GM12878 (cell line): ENCODE data around the gene ZNF394. TPM values are rescaled to one million over a fixed set of nuclear protein-coding genes. Genes with fewer than 3 reads are reported as not detected.

Source experiments
- ATAC-seq: fragments of 200-7000 bp; cut with Tn5 transposase; 3 replicates; pipeline ENCODE4 v1.9.1; 2020; ENCODE audit warnings: mild to moderate bottlenecking, moderate library complexity
- BruUV-seq: library from RNA; stranded (reverse); fragments of 400-500 nt; replicated peaks from 2 replicates; lab custom pipeline; 2021; lab: Mats Ljungman, UMichigan
- CTCF ChIA-PET: fragments of 300-600 bp; sonication (Branson Sonifier 250); formaldehyde crosslinking; extraction: SDS; loops from one replicate; lab custom pipeline; 2021; ENCODE audit warnings: inconsistent platforms; lab: Yijun Ruan, JAX
- POLR2A ChIA-PET: fragments of 350-600 bp; formaldehyde crosslinking; extraction: SDS; loops from one replicate; lab custom pipeline; 2021; ENCODE audit warnings: inconsistent platforms; lab: Charles Lee
- RAD21 ChIA-PET: fragments of 300-600 bp; sonication (Branson Sonifier 250); formaldehyde crosslinking; loops from one replicate; lab custom pipeline; 2023; ENCODE audit warnings: antibody characterized with exemption; ENCODE audit not compliant: unreplicated experiment; lab: Charles Lee
- SMC1A ChIA-PET: fragments of 300-600 bp; sonication (Branson Sonifier 250); formaldehyde crosslinking; loops from one replicate; lab custom pipeline; 2023; ENCODE audit not compliant: unreplicated experiment, uncharacterized antibody; lab: Charles Lee
- DNase-seq: peaks from one replicate; pipeline ENCODE4 v3.0.0-alpha.2; 2011; ENCODE audit warnings: low read depth, low spot score
- FAIRE-seq: peaks from 3 replicates; lab custom pipeline; 2011; peaks lifted over from hg19 to GRCh38; lab: Jason Lieb, UNC
- H2AFZ ChIP-seq: 2 replicates; pipeline ENCODE4 v1.6.0; 2011; ENCODE audit warnings: low read depth, low read length, control low read depth; ENCODE audit not compliant: control insufficient read depth
- H3K27ac ChIP-seq: 2 replicates; pipeline ENCODE4 v1.5.1; 2011; ENCODE audit warnings: control low read depth; ENCODE audit not compliant: control insufficient read depth, insufficient read depth
- H3K27me3 ChIP-seq, 2 experiments: replicated peaks in 1 of 2; 2 replicates each; pipeline versions ENCODE4 v1.6.0 to v1.6.1; 2011; ENCODE audit warnings: low read length in 1 of 2; ENCODE audit not compliant: control insufficient read depth in 2 of 2, insufficient read depth in 2 of 2
- H3K36me3 ChIP-seq, 2 experiments: 2 replicates each; pipeline ENCODE4 v1.5.1; 2011; ENCODE audit warnings: low read length in 1 of 2; ENCODE audit not compliant: control insufficient read depth in 2 of 2, insufficient read depth in 2 of 2
- H3K4me1 ChIP-seq: 2 replicates; pipeline ENCODE4 v1.6.1; 2011; ENCODE audit warnings: mild to moderate bottlenecking, low read length, moderate library complexity, mixed read lengths; ENCODE audit not compliant: control insufficient read depth, insufficient read depth
- H3K4me2 ChIP-seq: 2 replicates; pipeline ENCODE4 v1.6.0; 2011; ENCODE audit warnings: control low read depth; ENCODE audit not compliant: control insufficient read depth, insufficient read depth
- H3K4me3 ChIP-seq: fragments of 200-600 bp; sonication (generic); 2 replicates; pipeline ENCODE4 v1.5.1; 2016
- H3K79me2 ChIP-seq: 2 replicates; pipeline ENCODE4 v1.6.0; 2011; ENCODE audit warnings: low read length; ENCODE audit not compliant: control insufficient read depth, insufficient read depth
- H3K9ac ChIP-seq: 2 replicates; pipeline ENCODE4 v1.8.0; 2011; ENCODE audit warnings: low read length, control low read depth, mixed read lengths; ENCODE audit not compliant: control insufficient read depth, insufficient read depth
- H3K9me3 ChIP-seq: replicated peaks from 3 replicates; pipeline ENCODE4 v1.5.1; 2011; ENCODE audit warnings: mild to moderate bottlenecking, low read length; ENCODE audit not compliant: control insufficient read depth, insufficient read depth
- H4K20me1 ChIP-seq: 2 replicates; pipeline ENCODE4 v1.6.0; 2011; ENCODE audit not compliant: control insufficient read depth, insufficient read depth
- BCL3 ChIP-seq: IDR thresholded peaks from 2 replicates; pipeline ENCODE4 v1.6.1; 2011; ENCODE audit warnings: borderline replicate concordance, low read depth, mild to moderate bottlenecking, moderate library complexity, low read length; ENCODE audit not compliant: insufficient read depth, poor library complexity, severe bottlenecking
- BHLHE40 ChIP-seq, 2 experiments: fragments of 450-650 bp in 1 of 2; IDR thresholded peaks; 2 replicates each; pipeline ENCODE4 v1.6.1; 2011 to 2017; ENCODE audit warnings: low read depth in 2 of 2, borderline replicate concordance in 1 of 2, improper control_type of control experiment in 1 of 2, low read length in 1 of 2, mild to moderate bottlenecking in 1 of 2
- BMI1 ChIP-seq: fragments of 450-650 bp; IDR thresholded peaks from 2 replicates; pipeline ENCODE4 v1.6.1; 2016; ENCODE audit warnings: mild to moderate bottlenecking, moderate library complexity, borderline replicate concordance
- HDAC2 ChIP-seq: fragments of 200-600 bp; sonication (generic); IDR thresholded peaks from 2 replicates; pipeline ENCODE4 v1.6.1; 2017
- HSF1 ChIP-seq: fragments of 150-350 bp; IDR thresholded peaks from 2 replicates; pipeline ENCODE4 v1.6.1; 2014; ENCODE audit warnings: mild to moderate bottlenecking, low read depth, low read length
- NRF1 ChIP-seq: conservative IDR thresholded peaks from 2 replicates; pipeline ENCODE4 v1.6.1; 2011; ENCODE audit warnings: mild to moderate bottlenecking, low read depth, low read length, improper control_type of control experiment
- POLR2AphosphoS2 ChIP-seq: IDR thresholded peaks from 2 replicates; pipeline ENCODE4 v1.6.1; 2011; ENCODE audit warnings: low read depth, mild to moderate bottlenecking, low read length, improper control_type of control experiment, moderate library complexity
- SMAD5 ChIP-seq: IDR thresholded peaks from 2 replicates; pipeline ENCODE4 v1.6.1; 2016; ENCODE audit warnings: antibody characterized with exemption, low read depth
- STAT1 ChIP-seq: fragments of 450-650 bp; conservative IDR thresholded peaks from 2 replicates; pipeline ENCODE4 v1.6.1; 2014; ENCODE audit warnings: antibody characterized with exemption, mild to moderate bottlenecking
- ZBTB4 ChIP-seq: fragments of 450-650 bp; formaldehyde crosslinking; IDR thresholded peaks from 2 replicates; pipeline ENCODE4 v1.4.0; 2022; ENCODE audit warnings: mild to moderate bottlenecking, moderate library complexity
- ZNF217 ChIP-seq: fragments of 450-650 bp; IDR thresholded peaks from 2 replicates; pipeline ENCODE4 v1.6.1; 2017; ENCODE audit warnings: antibody characterized with exemption, mild to moderate bottlenecking
- WGBS: methylation state at CpG from one replicate; pipeline ENCODE4 v1.1.6; 2016; ENCODE audit warnings: low lambda C conversion rate; ENCODE audit not compliant: insufficient replicate concordance, insufficient coverage; ENCODE audit errors: missing lambda C conversion rate; 5-methylcytosine and 5-hydroxymethylcytosine counted together
- in situ Hi-C: fragments of 300-500 bp; cut with MboI; formaldehyde crosslinking; loops from 9 replicates; pipeline ENCODE4 v1.14.3; 2018; ENCODE audit warnings: mixed read lengths
- intact Hi-C: fragments of 100-400 bp; cut with micrococcal nuclease; formaldehyde crosslinking; loops from one replicate; pipeline ENCODE4 v1.14.2; 2022; ENCODE audit not compliant: unreplicated experiment
- polyA plus RNA-seq, 11 experiments: library from polyadenylated mRNA; depleted of rRNA in 4 of 11; unstranded in 6 of 11; stranded (reverse) in 5 of 11; fragments of >200 nt; fragmentation: Nextera tagmentation in 4 of 11; fragmentation: Illumina TruSeq in 1 of 11; extraction: Ambion mirVana in 4 of 11; extraction: Trizol in 1 of 11; gene quantifications; 1 replicate in 1 of 11; 2 replicates in 10 of 11; pipeline versions ENCODE4 v1.2.1 to v1.2.3, GENCODE V29; 2011 to 2016; ENCODE audit warnings: inconsistent platforms in 2 of 11, missing spikeins in 2 of 11, low read depth in 1 of 11
- total RNA-seq, 4 experiments: library from RNA; depleted of rRNA in 3 of 4; stranded (reverse); fragments of >200 nt in 3 of 4; fragmentation: Illumina TruSeq in 1 of 4; extraction: Trizol in 1 of 4; gene quantifications; 2 replicates each; pipeline versions ENCODE4 v1.2.1 to v1.2.3, GENCODE V29; 2013 to 2021

The ZNF394 gene
- total and polyA plus RNA-seq, 10 of the 15 experiments (the other 5 are each of a cell fraction or from before 2014, with no cell fraction given), result 2.5 to 26.8 (median 22.7) TPM

GRCh38 chr7:99465421-99465768 is 34.7 kb downstream of the ZNF394 start:
- 0 out of 4 replicates have a peak, but pooled peaks cover 0 to 6% of the 10 kb centered on the region in 2 experiments for H3K36me3 ChIP-seq
- H3K4me3 ChIP-seq, result peak overlapping the region; percentile 93
- peaks cover 43% of the 10 kb centered on the region for H3K79me2 ChIP-seq
- H4K20me1 ChIP-seq, result no peaks in the 10 kb centered on the region
- no peaks in the 10 kb centered on the region for H3K27me3 ChIP-seq
- intact Hi-C loops, result loop anchor here (10.0 kb wide), 1 partner anchor 149 kb away; the partner anchor contains the start of gene ZSCAN25
- H3K27ac ChIP-seq, result peak overlapping the region; percentile 89
- H3K9ac ChIP-seq, result peak overlapping the region; percentile 99
- ChIA-PET POLR2A (interaction anchor here (1.0 to 1.9 kb wide), 4 partner anchors 9 to 57 kb away, joined by 3 to 9 read pairs (median 6); partner anchors contain the start of genes BUD31, PDAP1, ZKSCAN5 and ZNF394), RAD21 (interaction anchor here (0.9 kb wide), 1 partner anchor 34 kb away, joined by 5 read pairs; the partner anchor contains the start of gene ZNF394), SMC1A (interaction anchor here (0.6 to 1.4 kb wide), 5 partner anchors 9 to 372 kb away, joined by 3 to 7 read pairs (median 3); no protein-coding TSS in a partner anchor), CTCF (interaction anchor here (1.1 kb wide), 1 partner anchor 16 kb away, joined by 3 read pairs; no protein-coding TSS in a partner anchor)
- in situ Hi-C loops, result no loop called here
- H3K9me3 ChIP-seq, result no peaks in the 10 kb centered on the region
- H2AFZ ChIP-seq, result peak overlapping the region; percentile 98
- no peak for DNase-seq
- H3K4me2 ChIP-seq, result peak overlapping the region; percentile 58
- peak; percentile 10 for ATAC-seq
- 6% methylated on average over 9 of the region's 9 CpGs for WGBS
- TSS peak; percentile 75 for BruUV-seq
- H3K4me1 ChIP-seq, result peaks cover 3% of the 10 kb centered on the region; the same call in 1 of the 2 replicates
- no peak for FAIRE-seq
- TF ChIP-seq HDAC2 (no peak), NRF1 (no peak), POLR2AphosphoS2 (no peak), BCL3 (no peak), BHLHE40 (IDR thresholded peaks at IDR 0.05; ENCODE audit: borderline replicate concordance in 1 of 2, low read depth in 2 of 2, low read length in 1 of 2) (no peak), BMI1 (no peak), ZNF217 (no peak), HSF1 (no peak), STAT1 (no peak), ZBTB4 (CRISPR knock-in tag) (no peak), SMAD5 (no peak)
